Heart right ventricle (tissue), 16 donors: ENCODE data around the gene FAM219B. TPM values are rescaled to one million over a fixed set of nuclear protein-coding genes. Genes with fewer than 3 reads are reported as not detected.
"Not testable (repeated sequence)": the region's sequence is repeated elsewhere in the genome, so short reads cannot be mapped to it uniquely, and the experiment has no call there.

Experiments used
- ATAC-seq, 8 donors: fragments of 200-7000 bp; cut with Tn5 transposase; one replicate each; pipeline ENCODE4 v1.9.1; 2020; ENCODE audit warnings: mild to moderate bottlenecking in 8 of 8, moderate library complexity in 8 of 8, moderate number of reproducible peaks in 1 of 8
- DNase-seq, 2 donors: peaks; one replicate each; pipeline ENCODE4 v3.0.0-alpha.2; 2020
- H3K27ac ChIP-seq, 10 donors: fragments of 200-600 bp; sonication (generic) in 2 of 10; one replicate each; pipeline versions ENCODE4 v1.5.0 to v1.8.0; 2020 to 2022; ENCODE audit warnings: mild to moderate bottlenecking in 3 of 10
- H3K27me3 ChIP-seq, 7 donors: fragments of 200-600 bp; one replicate each; pipeline ENCODE4 v1.8.0; 2021 to 2022; ENCODE audit warnings: mild to moderate bottlenecking in 2 of 7
- H3K36me3 ChIP-seq, 9 donors: fragments of 200-600 bp; sonication (generic) in 1 of 9; one replicate each; pipeline versions ENCODE4 v1.5.0 to v1.8.0; 2020 to 2022; ENCODE audit warnings: mild to moderate bottlenecking in 2 of 9
- H3K4me1 ChIP-seq, 9 donors: fragments of 200-600 bp; sonication (generic) in 1 of 9; one replicate each; pipeline versions ENCODE4 v1.5.0 to v1.8.0; 2020 to 2022; ENCODE audit warnings: mild to moderate bottlenecking in 4 of 9
- H3K4me3 ChIP-seq, 10 donors: fragments of 200-600 bp; sonication (generic) in 2 of 10; one replicate each; pipeline versions ENCODE4 v1.5.0 to v1.8.0; 2020 to 2022; ENCODE audit warnings: mild to moderate bottlenecking in 7 of 10, moderate library complexity in 2 of 10
- H3K9me3 ChIP-seq, 11 donors: fragments of 200-600 bp in 10 of 11; sonication (generic) in 2 of 11; one replicate each; pipeline versions ENCODE4 v1.5.0 to v1.8.0; 2013 to 2022; ENCODE audit warnings: mild to moderate bottlenecking in 2 of 11, control low read depth in 1 of 11, moderate library complexity in 1 of 11
- WGBS, 2 donors: extraction: QIAGEN DNeasy Blood & Tissue Kit; methylation state at CpG; one replicate each; pipeline ENCODE4 v1.1.7; 2013; ENCODE audit warnings: inconsistent platforms in 1 of 2; 5-methylcytosine and 5-hydroxymethylcytosine counted together
- intact Hi-C, 10 donors: fragments of 100-400 bp; cut with DNase I; formaldehyde crosslinking; loops; one replicate each; pipeline versions ENCODE4 v1.11.1 to v1.14.2; 2022
- polyA plus RNA-seq, 2 donors: library from polyadenylated mRNA; stranded (reverse); fragments of 200-250 nt; gene quantifications; one replicate each; pipeline ENCODE4 v1.2.3, GENCODE V29; 2013
- total RNA-seq, 10 donors: library from RNA; stranded (reverse); fragmentation: NEBNext Ultra II Directional in 3 of 10; extraction: Animal tissue kit (Norgen Biotek cat#: 25700) in 3 of 10; gene quantifications; one replicate each; pipeline versions ENCODE4 v1.2.1 to v1.2.4, GENCODE V29; 2021 to 2023
- TF ChIP-seq, protein P1 (sequence below), 9 donors: fragments of 200-600 bp; sonication (generic) in 2 of 9; IDR thresholded peaks; one replicate each; pipeline versions ENCODE4 v1.5.0 to v1.8.0; 2021 to 2022; ENCODE audit warnings: antibody characterized with exemption in 9 of 9, mild to moderate bottlenecking in 5 of 9, moderate library complexity in 1 of 9
- donor health status: Arrhythmogenic right ventricular cardiomyopathy.
- donor health status: ischemic (EF 13 %, LVEDD 7.1; RV severe dilation, severe dysfunction).
- donor health status: healthy with polysubstance abuse.
- donor health status: DM: no; HTN: yes; CAD: no.
- donor health status: DM: no; HTN: no; CAD: no.
- donor health status: ischemic (EF 25% LVEDD 6.9; RV normal size, moderate dysfunction).
- donor health status: ischemic (EF 25% LVEDD 5.7; RV mildly dilated, moderate dysfunction).
- donor health status: healthy.
- donor health status: DM: yes; HTN: yes; CAD: no.
- donor health status: Ischemic cardiomyopathy.
- donor health status: ischemic (EF 35%, LVEDD 5.7; RV mildly dilated, moderate dysfunction).
- donor health status: nonischemic (EF 11% LVEDD 7.7; RV severe dilation, severe dysfunction).
- donor health status: DM: yes; HTN: yes; CAD: no.
- donor health status: PGD.
- donor health status: ischemic (EF 29% LVEDD 5.4; RV normal size, mild dysfunction).
- donor health status: nonischemic (EF 23%, LVEDD 6.1; RV moderate dilation, normal function).

The FAM219B gene
- total and polyA plus RNA-seq, 12 donors = 27.1 to 159 (median 95.9) TPM

DNA sequence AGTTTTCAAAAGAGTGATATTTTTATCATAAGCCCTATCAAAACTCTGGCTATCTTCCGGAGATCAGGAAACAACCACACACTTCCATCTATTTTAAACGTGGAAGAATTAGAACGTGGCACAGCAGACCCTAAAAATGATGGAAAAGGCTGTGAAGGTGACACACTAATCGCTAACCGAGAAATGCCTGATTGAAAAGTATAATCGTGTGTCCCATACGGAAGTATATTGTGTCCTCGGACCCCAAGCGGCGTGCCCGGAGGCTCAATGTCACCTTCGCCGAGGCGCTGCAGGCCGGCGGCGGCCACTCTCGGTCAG is 30.6 kb upstream of the FAM219B start:
- WGBS, 2 donors = 0% methylated on average over 18 of the region's 18 CpGs
- intact Hi-C loops = loop anchor here in 3 of 10 donors (2.0 to 5.0 kb wide), 3 partner anchors 30 to 155 kb away; partner anchors contain the start of genes CSK (in 1 of the 3), FAM219B (in 1 of the 3) and ULK3 (in 1 of the 3)
- H3K9me3 ChIP-seq = no peaks in the 10 kb centered on the region
- no peaks in the 10 kb centered on the region for H3K27me3 ChIP-seq
- TF ChIP-seq, protein P1, sequence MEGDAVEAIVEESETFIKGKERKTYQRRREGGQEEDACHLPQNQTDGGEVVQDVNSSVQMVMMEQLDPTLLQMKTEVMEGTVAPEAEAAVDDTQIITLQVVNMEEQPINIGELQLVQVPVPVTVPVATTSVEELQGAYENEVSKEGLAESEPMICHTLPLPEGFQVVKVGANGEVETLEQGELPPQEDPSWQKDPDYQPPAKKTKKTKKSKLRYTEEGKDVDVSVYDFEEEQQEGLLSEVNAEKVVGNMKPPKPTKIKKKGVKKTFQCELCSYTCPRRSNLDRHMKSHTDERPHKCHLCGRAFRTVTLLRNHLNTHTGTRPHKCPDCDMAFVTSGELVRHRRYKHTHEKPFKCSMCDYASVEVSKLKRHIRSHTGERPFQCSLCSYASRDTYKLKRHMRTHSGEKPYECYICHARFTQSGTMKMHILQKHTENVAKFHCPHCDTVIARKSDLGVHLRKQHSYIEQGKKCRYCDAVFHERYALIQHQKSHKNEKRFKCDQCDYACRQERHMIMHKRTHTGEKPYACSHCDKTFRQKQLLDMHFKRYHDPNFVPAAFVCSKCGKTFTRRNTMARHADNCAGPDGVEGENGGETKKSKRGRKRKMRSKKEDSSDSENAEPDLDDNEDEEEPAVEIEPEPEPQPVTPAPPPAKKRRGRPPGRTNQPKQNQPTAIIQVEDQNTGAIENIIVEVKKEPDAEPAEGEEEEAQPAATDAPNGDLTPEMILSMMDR (IDR thresholded peaks at IDR 0.05) = no peak
- H3K4me3 ChIP-seq = peak overlapping the region; percentile 70 to 100 (median 90)
- DNase-seq (no peak), ATAC-seq (peak in 1 of 8 donors; percentile 65)
- peak overlapping the region; percentile 96 to 100 (median 98) for H3K27ac ChIP-seq
- H3K4me1 ChIP-seq = peaks cover 6 to 52% (median 40%) of the 10 kb centered on the region in 9 donors
- peaks cover 0 to 8% (median 0%) of the 10 kb centered on the region in 9 donors for H3K36me3 ChIP-seq

DNA sequence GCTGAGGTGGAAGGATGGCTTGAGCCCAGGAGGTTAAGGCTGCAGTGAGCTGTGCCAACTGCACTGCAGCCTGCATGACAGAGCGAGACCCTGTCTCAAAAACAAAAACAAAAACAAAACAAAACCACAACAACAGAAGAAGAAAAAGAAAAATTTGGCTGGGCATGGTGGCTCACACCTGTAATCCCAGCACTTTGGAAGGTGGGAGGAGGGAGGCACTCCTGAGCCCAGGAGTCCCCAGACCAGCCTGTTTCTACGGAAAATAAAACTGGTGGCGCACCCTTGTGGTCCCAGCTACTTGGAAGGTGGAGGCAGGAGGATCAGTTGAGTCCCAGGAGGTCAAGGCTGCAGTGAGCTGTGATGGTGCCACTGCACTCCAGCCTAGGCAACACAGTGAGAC is 28.5 kb upstream of the FAM219B start:
- peaks cover 6 to 59% (median 44%) of the 10 kb centered on the region in 9 donors for H3K4me1 ChIP-seq
- intact Hi-C loops = loop anchor here in 2 of 10 donors (5.0 kb wide), 2 partner anchors 93 to 153 kb away; partner anchors contain the start of genes CSK (in 1 of the 2) and ULK3 (in 1 of the 2)
- not testable (repeated sequence) for H3K9me3 ChIP-seq, ATAC-seq, DNase-seq, H3K27me3 ChIP-seq
- 73 to 74% methylated on average over 3 of the region's 3 CpGs for WGBS, 2 donors
- peaks cover 0 to 28% (median 6%) of the 10 kb centered on the region in 9 donors for H3K36me3 ChIP-seq
- H3K4me3 ChIP-seq = peak overlapping the region in 4 of 10 donors; percentile 10 to 98 (median 92)
- peak overlapping the region in 4 of 10 donors; percentile 10 to 61 (median 25) for H3K27ac ChIP-seq

DNA sequence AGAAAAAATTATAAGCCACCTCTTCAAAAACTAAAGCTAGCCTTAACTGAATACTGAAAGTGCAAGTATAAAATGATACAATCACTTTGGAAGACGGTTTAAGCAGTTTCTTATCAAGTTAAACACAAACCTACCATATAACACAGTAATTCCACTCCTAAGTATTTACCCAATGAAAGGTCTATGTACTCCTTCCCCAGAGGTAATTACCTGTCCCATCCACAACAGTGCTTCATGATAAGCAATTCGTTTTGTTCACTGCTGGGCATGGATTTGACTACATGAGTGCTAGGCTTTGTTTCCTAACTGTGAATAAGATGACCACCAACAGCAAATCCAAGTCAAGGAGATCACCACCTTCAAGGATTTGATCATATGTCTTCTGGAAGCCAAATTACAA is 26.9 kb upstream of the FAM219B start:
- H3K4me3 ChIP-seq = no peak overlapping the region
- peaks cover 0 to 44% (median 12%) of the 10 kb centered on the region in 9 donors for H3K36me3 ChIP-seq
- DNase-seq (no peak), ATAC-seq (no peak)
- no peaks in the 10 kb centered on the region for H3K9me3 ChIP-seq
- H3K4me1 ChIP-seq = peaks cover 6 to 62% (median 51%) of the 10 kb centered on the region in 9 donors
- WGBS, 2 donors = 30 to 41% methylated on average over 2 of the region's 2 CpGs
- intact Hi-C loops = no loop called here
- H3K27me3 ChIP-seq = no peaks in the 10 kb centered on the region
- TF ChIP-seq, protein P1 (IDR thresholded peaks at IDR 0.05) = no peak
- H3K27ac ChIP-seq = peak overlapping the region in 1 of 10 donors; percentile 29

DNA sequence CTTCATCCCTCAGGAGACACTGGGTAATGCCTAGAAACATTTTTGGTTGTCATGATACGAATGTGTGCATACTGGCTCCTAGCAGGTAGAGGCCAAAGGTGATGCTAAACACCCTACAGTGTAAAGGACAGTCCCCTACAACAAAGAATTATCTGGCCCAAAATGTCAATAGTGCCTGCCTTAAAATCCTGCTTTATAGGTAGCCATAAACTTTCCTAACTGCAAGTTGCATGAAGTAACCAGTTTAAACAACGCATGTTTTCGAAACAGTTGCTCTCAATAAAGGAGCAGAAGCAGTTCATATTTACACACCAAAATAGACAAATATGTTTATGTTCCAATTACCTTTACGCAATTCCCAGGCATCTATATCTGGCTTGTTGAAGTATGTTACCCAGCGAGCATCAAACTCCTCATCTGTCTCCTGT is 22.1 kb upstream of the FAM219B start:
- DNase-seq = no peak
- TF ChIP-seq, protein P1 (IDR thresholded peaks at IDR 0.05) = no peak

DNA sequence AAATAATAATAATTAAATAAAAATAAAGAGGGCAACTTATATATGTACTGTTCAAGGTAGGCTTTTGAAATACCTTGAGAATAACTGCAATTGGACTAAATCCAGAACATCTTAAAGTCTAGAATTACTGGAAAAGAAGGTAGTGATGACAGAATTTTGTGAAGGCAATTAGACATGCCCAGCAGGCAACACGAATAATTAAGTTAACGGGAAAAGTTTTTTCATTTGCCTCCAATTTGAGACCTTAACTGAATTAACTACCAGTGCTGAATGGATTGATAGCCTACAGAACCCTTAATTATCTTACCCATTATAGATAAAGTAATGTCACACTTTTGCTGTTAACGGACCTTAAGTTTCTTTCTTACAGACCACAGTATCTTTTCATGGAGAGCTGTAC is 17.9 kb upstream of the FAM219B start:
- Histone ChIP-seq H3K9me3 (no peaks in the 10 kb centered on the region), H3K27me3 (no peaks in the 10 kb centered on the region), H3K36me3 (peaks cover 0 to 100% (median 71%) of the 10 kb centered on the region in 9 donors), H3K27ac (no peak overlapping the region), H3K4me3 (no peak overlapping the region), H3K4me1 (peaks cover 0 to 7% (median 0%) of the 10 kb centered on the region in 9 donors)
- no peak for DNase-seq
- no peak for ATAC-seq
- 73 to 81% methylated on average over 3 of the region's 3 CpGs for WGBS, 2 donors
- intact Hi-C loops = no loop called here
- TF ChIP-seq, protein P1 (IDR thresholded peaks at IDR 0.05) = no peak

More for the DNA sequence above, 22.1 kb upstream of the FAM219B start:
- no peak overlapping the region for H3K4me3 ChIP-seq
- intact Hi-C loops = no loop called here
- 91 to 93% methylated on average over 5 of the region's 5 CpGs for WGBS, 2 donors
- peaks cover 0 to 86% (median 36%) of the 10 kb centered on the region in 9 donors for H3K36me3 ChIP-seq
- peak overlapping the region in 2 of 10 donors; percentile 13 to 69 for H3K27ac ChIP-seq
- no peaks in the 10 kb centered on the region for H3K27me3 ChIP-seq
- H3K4me1 ChIP-seq = peaks cover 1 to 24% (median 15%) of the 10 kb centered on the region in 9 donors
- H3K9me3 ChIP-seq = no peaks in the 10 kb centered on the region
- no peak for ATAC-seq
